Measurements from ENCODE around the gene DOK4. TPM values are rescaled to one million over a fixed set of nuclear protein-coding genes. Genes with fewer than 3 reads are reported as not detected.

DOK4 gene
- 4.1 and 4.9 TPM in 2 replicates for total RNA-seq (2014; rRNA removed)
- Bru-seq, nascent RNA = percentile 36 among the genes with signal in this experiment
- percentile 47 among the genes with signal in this experiment for BruChase-seq, experiment 1, labeled RNA remaining after a 6-hour chase
- percentile 41 among the genes with signal in this experiment for BruChase-seq, experiment 2, labeled RNA remaining after a 2-hour chase
- long read RNA-seq, transcript DOK4-201 (9 exons, 2,772 nt) = major isoform, 18 of 34 reads
- long read RNA-seq, partial matches to known transcripts = 3 of 34 reads
- long read RNA-seq, other reads (novel, unspliced or antisense) = 10 of 34 reads

DNA sequence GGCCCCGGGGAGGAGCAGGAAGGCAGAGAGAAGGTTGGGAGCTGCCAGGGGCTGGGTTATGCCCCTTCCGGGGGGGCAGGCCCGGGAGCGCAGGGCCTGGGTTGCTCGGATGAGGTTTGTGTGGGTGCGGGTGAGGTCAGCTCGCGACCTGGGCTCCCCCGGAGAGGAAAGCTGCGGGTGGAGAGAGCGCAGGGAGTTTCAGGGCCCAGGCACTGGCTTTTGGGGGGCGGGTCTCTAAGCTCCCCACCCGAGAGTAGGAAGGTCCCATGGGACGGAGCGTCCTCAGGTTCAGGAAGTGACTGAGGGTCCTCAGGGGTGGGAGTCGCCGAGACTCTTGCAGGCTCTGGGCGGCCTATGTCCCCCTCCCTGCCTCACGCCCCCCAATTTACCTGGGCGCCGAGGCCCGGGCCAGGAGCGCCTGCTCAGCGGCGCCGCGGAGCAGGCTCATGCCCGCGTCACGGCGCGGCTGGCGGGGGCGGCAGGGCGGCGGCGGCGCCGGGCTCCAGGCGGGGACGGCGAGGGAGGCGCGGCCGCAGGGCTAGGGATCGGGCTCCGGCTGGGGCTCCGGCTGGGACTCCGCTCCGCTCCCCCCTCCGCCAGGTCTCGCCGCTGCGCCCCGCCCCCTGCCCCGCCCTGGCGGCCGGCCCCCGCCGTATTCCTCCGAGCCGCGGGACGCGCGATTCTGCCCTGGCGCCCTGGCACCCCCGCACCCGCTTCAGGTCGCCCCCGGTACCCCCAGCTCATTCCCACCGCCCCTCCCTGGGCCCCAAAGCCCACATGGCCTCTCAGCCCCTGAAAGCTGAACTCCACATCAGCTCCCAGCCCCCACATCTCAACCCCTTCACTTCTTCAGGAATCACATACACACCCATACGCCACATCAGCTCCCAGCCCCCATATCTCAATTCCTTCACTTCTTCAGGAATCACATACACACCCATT is at the start of gene DOK4:
Gene DOK4 (minus strand): TSS at position 578 of the 942 bp plus-strand sequence. CDS start 6,986 bp downstream, outside the sequence.
- peak within 1 kb of the TSS; percentile 69 for H3K4me3 ChIP-seq (ENCODE audit: low read length)
- BruUV-seq (replicated peaks) = no TSS peak
- ChIA-PET POLR2A (ENCODE audit: unreplicated experiment) (no interaction called here), CTCF (no interaction called here)
- peak within 1 kb of the TSS; percentile 65 for H2AFZ ChIP-seq (ENCODE audit: low read length)
- no peaks in the 10 kb centered on the region for H3K9me3 ChIP-seq (ENCODE audit: low read length)
- no peaks in the 10 kb centered on the region for H4K20me1 ChIP-seq (ENCODE audit: low read length)
- H3K4me2 ChIP-seq (ENCODE audit: low read length) = peak within 1 kb of the TSS; percentile 87
- DNase-seq (peak; percentile 65), ATAC-seq (peak; percentile 98)
- no peaks in the 10 kb centered on the region for H3K9me2 ChIP-seq (replicated peaks; ENCODE audit: low read length)
- H3K27me3 ChIP-seq (ENCODE audit: low read length) = no peaks in the 10 kb centered on the region
- TF ChIP-seq EZH2phosphoT487 (IDR thresholded peaks at IDR 0.05; ENCODE audit: borderline replicate concordance, low read length) (no peak), EZH2 (IDR thresholded peaks at IDR 0.05; ENCODE audit: low read length, unreplicated experiment) (no peak)
- TF ChIP-seq, protein P1, sequence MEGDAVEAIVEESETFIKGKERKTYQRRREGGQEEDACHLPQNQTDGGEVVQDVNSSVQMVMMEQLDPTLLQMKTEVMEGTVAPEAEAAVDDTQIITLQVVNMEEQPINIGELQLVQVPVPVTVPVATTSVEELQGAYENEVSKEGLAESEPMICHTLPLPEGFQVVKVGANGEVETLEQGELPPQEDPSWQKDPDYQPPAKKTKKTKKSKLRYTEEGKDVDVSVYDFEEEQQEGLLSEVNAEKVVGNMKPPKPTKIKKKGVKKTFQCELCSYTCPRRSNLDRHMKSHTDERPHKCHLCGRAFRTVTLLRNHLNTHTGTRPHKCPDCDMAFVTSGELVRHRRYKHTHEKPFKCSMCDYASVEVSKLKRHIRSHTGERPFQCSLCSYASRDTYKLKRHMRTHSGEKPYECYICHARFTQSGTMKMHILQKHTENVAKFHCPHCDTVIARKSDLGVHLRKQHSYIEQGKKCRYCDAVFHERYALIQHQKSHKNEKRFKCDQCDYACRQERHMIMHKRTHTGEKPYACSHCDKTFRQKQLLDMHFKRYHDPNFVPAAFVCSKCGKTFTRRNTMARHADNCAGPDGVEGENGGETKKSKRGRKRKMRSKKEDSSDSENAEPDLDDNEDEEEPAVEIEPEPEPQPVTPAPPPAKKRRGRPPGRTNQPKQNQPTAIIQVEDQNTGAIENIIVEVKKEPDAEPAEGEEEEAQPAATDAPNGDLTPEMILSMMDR (conservative IDR thresholded peaks at IDR 0.05; ENCODE audit: low read depth, low read length) = no peak
- peak within 1 kb of the TSS; percentile 31; the same call in 1 of the 2 replicates for H3K9ac ChIP-seq (ENCODE audit: low read length)
- no peaks in the 10 kb centered on the region for H3K36me3 ChIP-seq (ENCODE audit: low read depth, low read length)
- no peak within 1 kb of the TSS for H3K27ac ChIP-seq (ENCODE audit: low read length)
- no peaks in the 10 kb centered on the region for H3F3A ChIP-seq (ENCODE audit: low read length, unreplicated experiment)
- intact Hi-C loops (cut with micrococcal nuclease) = no loop called here
- no peaks in the 10 kb centered on the region; the same call in 1 of the 2 replicates for H3K4me1 ChIP-seq (ENCODE audit: insufficient read depth, low read length)
- H3K79me2 ChIP-seq (ENCODE audit: low read length) = no peaks in the 10 kb centered on the region

DNA sequence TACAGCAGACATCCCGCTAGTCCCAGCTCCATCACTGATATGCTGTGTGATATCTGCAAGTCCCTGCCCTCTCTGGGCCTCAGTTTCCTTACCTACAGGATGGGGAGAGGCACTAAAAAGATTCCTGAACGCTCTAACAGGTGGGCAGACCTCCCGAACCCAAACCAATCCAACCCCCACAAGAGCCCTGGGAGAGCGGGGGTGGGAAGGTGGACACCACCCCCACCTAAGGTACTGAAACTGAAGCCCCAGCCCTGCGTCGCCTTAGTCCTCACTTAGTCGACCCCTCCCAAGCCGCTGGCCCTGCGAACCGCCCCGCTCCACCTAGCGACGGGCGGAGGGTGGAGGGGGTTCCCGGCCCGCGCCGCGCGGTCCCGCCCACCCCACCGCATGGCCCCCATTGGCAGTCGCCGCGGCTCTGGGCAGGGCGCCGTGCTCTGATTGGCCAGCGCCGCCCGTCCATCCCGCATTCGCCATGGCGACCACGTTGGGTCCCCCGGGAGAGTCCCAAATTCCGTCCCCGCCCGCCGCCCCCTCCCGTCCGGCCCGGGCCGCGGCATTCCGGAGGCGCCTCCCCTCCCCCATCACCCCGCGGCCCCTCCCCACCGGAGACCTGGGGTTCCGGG is 49.5 kb upstream of the DOK4 start:
- BruUV-seq (replicated peaks) = no TSS peak
- no peaks in the 10 kb centered on the region for H3K9me3 ChIP-seq (ENCODE audit: low read length)
- H3K4me3 ChIP-seq (ENCODE audit: low read length) = peak overlapping the region; percentile 85
- H3K27ac ChIP-seq (ENCODE audit: low read length) = no peak overlapping the region
- peak overlapping the region; percentile 95 for H2AFZ ChIP-seq (ENCODE audit: low read length)
- DNase-seq (peak; percentile 81), ATAC-seq (peak; percentile 99)
- H3K4me1 ChIP-seq (ENCODE audit: insufficient read depth, low read length) = no peaks in the 10 kb centered on the region; the same call in 1 of the 2 replicates
- ChIA-PET CTCF (no interaction called here), POLR2A (ENCODE audit: unreplicated experiment) (no interaction called here)
- H3K79me2 ChIP-seq (ENCODE audit: low read length) = no peaks in the 10 kb centered on the region
- no peaks in the 10 kb centered on the region for H3K9me2 ChIP-seq (replicated peaks; ENCODE audit: low read length)
- TF ChIP-seq EZH2phosphoT487 (IDR thresholded peaks at IDR 0.05; ENCODE audit: borderline replicate concordance, low read length) = no peak
- TF ChIP-seq EZH2 (IDR thresholded peaks at IDR 0.05; ENCODE audit: low read length, unreplicated experiment) = no peak
- TF ChIP-seq, protein P1 (conservative IDR thresholded peaks at IDR 0.05; ENCODE audit: low read depth, low read length) = no peak
- H3K36me3 ChIP-seq (ENCODE audit: low read depth, low read length) = no peaks in the 10 kb centered on the region
- no peaks in the 10 kb centered on the region for H4K20me1 ChIP-seq (ENCODE audit: low read length)
- no peaks in the 10 kb centered on the region for H3F3A ChIP-seq (ENCODE audit: low read length, unreplicated experiment)
- peak overlapping the region; percentile 87 for H3K4me2 ChIP-seq (ENCODE audit: low read length)
- H3K27me3 ChIP-seq (ENCODE audit: low read length) = no peaks in the 10 kb centered on the region
- intact Hi-C loops (cut with micrococcal nuclease) = no loop called here
- peak overlapping the region; percentile 78 for H3K9ac ChIP-seq (ENCODE audit: low read length)
